Neural cell (in vitro differentiated cells): ENCODE measurements around the gene MVK. TPM values are rescaled to one million over a fixed set of nuclear protein-coding genes. Genes with fewer than 3 reads are reported as not detected.

Experiments
- H2AFZ ChIP-seq: fragments of 200-600, 300-800 bp; sonication (generic), shearing (Covaris generic); 2 replicates; pipeline ENCODE4 v1.6.0; 2014; ENCODE audit warnings: low read depth, mild to moderate bottlenecking, antibody characterized with exemption, low read length, moderate library complexity
- H3F3A ChIP-seq: fragments of 200-600 bp; shearing (Covaris generic); 2 replicates; pipeline ENCODE4 v1.6.1; 2016; ENCODE audit warnings: mild to moderate bottlenecking, moderate library complexity, mixed read lengths, antibody characterized with exemption, low read length; ENCODE audit not compliant: insufficient read depth, poor library complexity, severe bottlenecking
- H3K27ac ChIP-seq: fragments of 200-600, 300-800 bp; sonication (generic), shearing (Covaris generic); 2 replicates; pipeline ENCODE4 v1.5.1; 2014; ENCODE audit warnings: mild to moderate bottlenecking, low read length, moderate library complexity
- H3K27me3 ChIP-seq: fragments of 300-800, 200-600 bp; sonication (generic), shearing (Covaris generic); 2 replicates; pipeline ENCODE4 v1.6.0; 2014; ENCODE audit warnings: mild to moderate bottlenecking, low read depth, low read length, moderate library complexity; ENCODE audit not compliant: insufficient read depth
- H3K36me3 ChIP-seq: fragments of 300-800, 200-600 bp; sonication (generic), shearing (Covaris generic); 2 replicates; pipeline ENCODE4 v1.5.1; 2014; ENCODE audit warnings: mild to moderate bottlenecking, antibody characterized with exemption, low read length, moderate library complexity; ENCODE audit not compliant: insufficient read depth
- H3K4me2 ChIP-seq: fragments of 300-800, 200-600 bp; sonication (generic), shearing (Covaris generic); 2 replicates; pipeline ENCODE4 v1.6.0; 2014; ENCODE audit warnings: mild to moderate bottlenecking, low read length
- H3K4me3 ChIP-seq: fragments of 300-800, 200-600 bp; sonication (generic), shearing (Covaris generic); 2 replicates; pipeline ENCODE4 v1.5.1; 2014; ENCODE audit warnings: mild to moderate bottlenecking, low read length, moderate library complexity
- H3K79me2 ChIP-seq: fragments of 200-600 bp; shearing (Covaris generic); replicated peaks from 2 replicates; pipeline ENCODE4 v1.6.0; 2014; ENCODE audit warnings: mild to moderate bottlenecking, low read length, moderate library complexity; ENCODE audit not compliant: insufficient read depth
- H3K9ac ChIP-seq: fragments of 300-800, 200-600 bp; sonication (generic), shearing (Covaris generic); 2 replicates; pipeline ENCODE4 v1.6.1; 2016; ENCODE audit warnings: mild to moderate bottlenecking, low read length, mixed read lengths
- H3K9me2 ChIP-seq: fragments of 200-600 bp; shearing (Covaris generic); 2 replicates; pipeline ENCODE4 v1.6.1; 2016; ENCODE audit warnings: mild to moderate bottlenecking, low read length, mixed read lengths; ENCODE audit not compliant: insufficient read depth
- H3K9me3 ChIP-seq: fragments of 200-600, 300-800 bp; sonication (generic), shearing (Covaris generic); 2 replicates; pipeline ENCODE4 v1.6.1; 2016; ENCODE audit warnings: mild to moderate bottlenecking, mixed run types, low read length, moderate library complexity, mixed read lengths
- H4K20me1 ChIP-seq: fragments of 200-600 bp; shearing (Covaris generic); 2 replicates; pipeline ENCODE4 v1.6.1; 2016; ENCODE audit warnings: mild to moderate bottlenecking, mixed run types; ENCODE audit not compliant: insufficient read depth
- EP300 ChIP-seq: fragments of 450-650 bp; conservative IDR thresholded peaks from 2 replicates; pipeline ENCODE4 v1.6.1; 2014; ENCODE audit warnings: antibody characterized with exemption, mild to moderate bottlenecking, moderate library complexity; ENCODE audit not compliant: poor library complexity, severe bottlenecking
- EZH2 ChIP-seq: fragments of 200-600, 300-800 bp; shearing (Covaris generic), sonication (generic); IDR thresholded peaks from 2 replicates; pipeline ENCODE4 v1.6.1; 2014; ENCODE audit warnings: antibody characterized with exemption, low read length, borderline replicate concordance, mild to moderate bottlenecking; ENCODE audit not compliant: insufficient read depth, poor library complexity, severe bottlenecking
- MXI1 ChIP-seq: fragments of 450-650 bp; conservative IDR thresholded peaks from 2 replicates; pipeline ENCODE4 v1.6.1; 2014; ENCODE audit warnings: antibody characterized with exemption, mild to moderate bottlenecking; ENCODE audit not compliant: poor library complexity, severe bottlenecking
- POLR2AphosphoS5 ChIP-seq: IDR thresholded peaks from 2 replicates; pipeline ENCODE4 v1.6.1; 2012
- RAD21 ChIP-seq: fragments of 450-650 bp; conservative IDR thresholded peaks from 2 replicates; pipeline ENCODE4 v1.6.1; 2014; ENCODE audit warnings: antibody characterized with exemption, mild to moderate bottlenecking, moderate library complexity
- SMC3 ChIP-seq: fragments of 450-650 bp; conservative IDR thresholded peaks from 2 replicates; pipeline ENCODE4 v1.6.1; 2014; ENCODE audit warnings: antibody characterized with exemption, mild to moderate bottlenecking, moderate library complexity; ENCODE audit not compliant: poor library complexity
- TAF1 ChIP-seq: IDR thresholded peaks from 2 replicates; pipeline ENCODE4 v1.6.1; 2012; ENCODE audit warnings: low read depth
- polyA plus RNA-seq: library from polyadenylated mRNA; depleted of rRNA; stranded (reverse); fragments of >200 nt; gene quantifications from 2 replicates; pipeline ENCODE4 v1.2.3, GENCODE V29; 2014
- TF ChIP-seq, protein P1 (sequence below): fragments of 450-650 bp; IDR thresholded peaks from 2 replicates; pipeline ENCODE4 v1.5.1; 2014; ENCODE audit warnings: antibody characterized with exemption, mild to moderate bottlenecking, moderate library complexity; ENCODE audit not compliant: poor library complexity, severe bottlenecking
- TF ChIP-seq, protein P2 (sequence below): IDR thresholded peaks from 2 replicates; pipeline ENCODE4 v1.6.1; 2012; ENCODE audit warnings: borderline replicate concordance

MVK gene
- polyA plus RNA-seq, 1 donor from 2014 or later, result 45.7 TPM

DNA sequence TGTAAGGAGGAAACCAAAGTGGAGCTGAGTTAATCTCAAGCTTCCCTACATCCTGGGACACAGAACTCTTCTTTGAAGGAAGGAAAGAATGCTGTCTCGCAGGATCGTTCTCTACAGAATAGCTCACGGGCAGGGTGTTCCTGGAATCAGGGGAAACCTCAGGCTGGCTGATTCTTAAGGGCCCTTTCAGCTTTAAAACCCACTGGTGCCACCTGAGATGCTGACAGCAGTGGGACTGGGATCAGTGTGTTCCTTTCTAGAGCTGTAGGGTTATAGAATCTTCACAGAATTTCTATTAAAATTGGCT, 48.4 kb upstream of the MVK start:
- Histone ChIP-seq H3K27me3 (no peaks in the 10 kb centered on the region), H3K9ac (no peak overlapping the region), H3K79me2 (no peaks in the 10 kb centered on the region), H3K27ac (no peak overlapping the region), H3K4me3 (no peak overlapping the region), H4K20me1 (no peaks in the 10 kb centered on the region), H3K36me3 (no peaks in the 10 kb centered on the region), H3K4me2 (no peak overlapping the region), H3F3A (no peaks in the 10 kb centered on the region), H3K9me2 (no peaks in the 10 kb centered on the region), H3K9me3 (no peaks in the 10 kb centered on the region), H2AFZ (no peak overlapping the region)
- TF ChIP-seq EP300, result no peak
- TF ChIP-seq TAF1, result no peak

DNA sequence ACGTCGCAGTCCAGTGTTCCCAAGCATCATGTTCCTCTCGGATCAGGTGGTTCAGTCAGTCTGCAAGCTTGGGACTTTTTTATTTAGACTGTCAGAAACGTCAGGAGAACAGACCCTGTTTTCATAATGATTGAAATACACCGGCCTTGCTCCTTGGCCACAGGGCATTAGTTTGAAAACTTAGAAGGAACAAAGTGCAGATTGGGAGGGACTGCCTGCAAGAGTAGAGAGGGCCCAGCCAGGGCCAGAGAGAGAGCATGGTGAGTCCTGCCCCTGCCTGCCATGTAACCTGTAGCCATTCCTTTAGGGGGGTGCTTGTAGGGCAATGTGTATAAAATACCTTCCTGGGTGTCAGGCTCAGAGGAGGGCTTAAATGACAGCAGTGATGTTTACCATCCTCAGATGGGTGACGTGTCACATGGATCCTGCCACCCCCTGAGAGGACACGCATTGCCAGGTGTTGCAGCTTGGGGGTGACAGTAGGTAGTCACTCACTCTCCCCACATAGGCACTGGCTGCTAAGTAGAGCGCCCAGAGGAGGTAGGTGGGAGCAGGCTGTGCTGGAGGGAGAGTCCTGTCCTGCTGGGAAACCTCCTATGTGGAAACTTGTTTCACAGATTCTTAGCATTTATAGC, 46.0 kb upstream of the MVK start:
- Histone ChIP-seq H3K27me3 (no peaks in the 10 kb centered on the region), H3K9me3 (no peaks in the 10 kb centered on the region)

DNA sequence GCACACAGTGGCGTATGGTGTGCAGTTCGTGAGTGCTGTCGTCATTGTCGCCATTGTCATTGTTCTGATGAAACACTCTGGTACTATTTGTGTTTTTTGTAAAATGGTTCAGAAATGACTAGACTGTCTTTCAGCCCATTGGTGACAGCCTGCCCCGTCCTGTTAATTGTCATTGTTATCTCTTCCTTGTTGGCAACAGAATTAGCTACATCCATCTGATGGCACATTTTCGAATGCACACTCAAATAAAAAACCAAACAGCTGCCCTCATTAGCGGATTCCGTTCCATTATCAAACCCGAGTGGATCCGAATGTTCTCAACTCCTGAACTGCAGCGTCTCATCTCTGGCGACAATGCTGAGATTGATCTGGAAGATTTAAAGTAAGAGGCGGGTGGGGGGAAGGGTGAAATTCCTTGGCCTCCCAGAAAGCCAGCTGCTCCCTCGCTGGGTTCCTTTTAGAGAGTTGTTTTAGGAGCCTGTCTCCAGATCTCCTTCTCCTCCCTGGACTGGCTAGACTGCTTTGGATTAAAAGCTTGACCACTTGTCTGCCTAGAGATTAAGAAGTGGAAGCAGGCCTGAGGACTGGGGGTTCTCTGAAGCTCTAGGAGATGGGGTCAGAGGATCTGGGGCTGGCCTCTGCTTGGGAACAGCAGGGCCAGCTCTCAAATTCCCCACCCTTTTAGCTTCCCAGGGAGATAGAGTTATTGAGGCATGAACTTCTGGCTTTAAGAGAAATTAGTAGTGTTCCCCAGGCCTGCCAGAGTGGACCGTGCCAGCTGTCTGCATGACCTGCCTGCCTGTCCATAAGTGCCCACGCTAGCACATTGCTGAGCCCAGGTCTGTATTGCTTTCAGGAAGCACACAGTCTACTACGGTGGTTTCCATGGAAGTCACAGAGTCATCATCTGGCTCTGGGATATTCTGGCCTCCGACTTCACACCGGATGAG, 43.6 kb upstream of the MVK start:
- no peak overlapping the region for H3K4me3 ChIP-seq
- no peaks in the 10 kb centered on the region for H3K9me3 ChIP-seq
- H3K36me3 ChIP-seq, result no peaks in the 10 kb centered on the region
- no peaks in the 10 kb centered on the region for H4K20me1 ChIP-seq
- H2AFZ ChIP-seq, result no peak overlapping the region
- no peak overlapping the region for H3K4me2 ChIP-seq
- TF ChIP-seq SMC3 (no peak), EP300 (no peak), MXI1 (no peak), RAD21 (no peak), POLR2AphosphoS5 (no peak), TAF1 (no peak), EZH2 (no peak)
- TF ChIP-seq, protein P1, sequence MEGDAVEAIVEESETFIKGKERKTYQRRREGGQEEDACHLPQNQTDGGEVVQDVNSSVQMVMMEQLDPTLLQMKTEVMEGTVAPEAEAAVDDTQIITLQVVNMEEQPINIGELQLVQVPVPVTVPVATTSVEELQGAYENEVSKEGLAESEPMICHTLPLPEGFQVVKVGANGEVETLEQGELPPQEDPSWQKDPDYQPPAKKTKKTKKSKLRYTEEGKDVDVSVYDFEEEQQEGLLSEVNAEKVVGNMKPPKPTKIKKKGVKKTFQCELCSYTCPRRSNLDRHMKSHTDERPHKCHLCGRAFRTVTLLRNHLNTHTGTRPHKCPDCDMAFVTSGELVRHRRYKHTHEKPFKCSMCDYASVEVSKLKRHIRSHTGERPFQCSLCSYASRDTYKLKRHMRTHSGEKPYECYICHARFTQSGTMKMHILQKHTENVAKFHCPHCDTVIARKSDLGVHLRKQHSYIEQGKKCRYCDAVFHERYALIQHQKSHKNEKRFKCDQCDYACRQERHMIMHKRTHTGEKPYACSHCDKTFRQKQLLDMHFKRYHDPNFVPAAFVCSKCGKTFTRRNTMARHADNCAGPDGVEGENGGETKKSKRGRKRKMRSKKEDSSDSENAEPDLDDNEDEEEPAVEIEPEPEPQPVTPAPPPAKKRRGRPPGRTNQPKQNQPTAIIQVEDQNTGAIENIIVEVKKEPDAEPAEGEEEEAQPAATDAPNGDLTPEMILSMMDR, result no peak
- TF ChIP-seq, protein P2, sequence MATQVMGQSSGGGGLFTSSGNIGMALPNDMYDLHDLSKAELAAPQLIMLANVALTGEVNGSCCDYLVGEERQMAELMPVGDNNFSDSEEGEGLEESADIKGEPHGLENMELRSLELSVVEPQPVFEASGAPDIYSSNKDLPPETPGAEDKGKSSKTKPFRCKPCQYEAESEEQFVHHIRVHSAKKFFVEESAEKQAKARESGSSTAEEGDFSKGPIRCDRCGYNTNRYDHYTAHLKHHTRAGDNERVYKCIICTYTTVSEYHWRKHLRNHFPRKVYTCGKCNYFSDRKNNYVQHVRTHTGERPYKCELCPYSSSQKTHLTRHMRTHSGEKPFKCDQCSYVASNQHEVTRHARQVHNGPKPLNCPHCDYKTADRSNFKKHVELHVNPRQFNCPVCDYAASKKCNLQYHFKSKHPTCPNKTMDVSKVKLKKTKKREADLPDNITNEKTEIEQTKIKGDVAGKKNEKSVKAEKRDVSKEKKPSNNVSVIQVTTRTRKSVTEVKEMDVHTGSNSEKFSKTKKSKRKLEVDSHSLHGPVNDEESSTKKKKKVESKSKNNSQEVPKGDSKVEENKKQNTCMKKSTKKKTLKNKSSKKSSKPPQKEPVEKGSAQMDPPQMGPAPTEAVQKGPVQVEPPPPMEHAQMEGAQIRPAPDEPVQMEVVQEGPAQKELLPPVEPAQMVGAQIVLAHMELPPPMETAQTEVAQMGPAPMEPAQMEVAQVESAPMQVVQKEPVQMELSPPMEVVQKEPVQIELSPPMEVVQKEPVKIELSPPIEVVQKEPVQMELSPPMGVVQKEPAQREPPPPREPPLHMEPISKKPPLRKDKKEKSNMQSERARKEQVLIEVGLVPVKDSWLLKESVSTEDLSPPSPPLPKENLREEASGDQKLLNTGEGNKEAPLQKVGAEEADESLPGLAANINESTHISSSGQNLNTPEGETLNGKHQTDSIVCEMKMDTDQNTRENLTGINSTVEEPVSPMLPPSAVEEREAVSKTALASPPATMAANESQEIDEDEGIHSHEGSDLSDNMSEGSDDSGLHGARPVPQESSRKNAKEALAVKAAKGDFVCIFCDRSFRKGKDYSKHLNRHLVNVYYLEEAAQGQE, result no peak
- no peaks in the 10 kb centered on the region for H3F3A ChIP-seq
- no peaks in the 10 kb centered on the region for H3K79me2 ChIP-seq
- H3K27me3 ChIP-seq, result no peaks in the 10 kb centered on the region
- no peak overlapping the region for H3K27ac ChIP-seq
- no peak overlapping the region for H3K9ac ChIP-seq
- no peaks in the 10 kb centered on the region for H3K9me2 ChIP-seq

More for the DNA sequence above, 46.0 kb upstream of the MVK start:
- no peaks in the 10 kb centered on the region for H3K9me2 ChIP-seq
- no peaks in the 10 kb centered on the region for H3K36me3 ChIP-seq
- no peak overlapping the region for H3K4me3 ChIP-seq
- H3K27ac ChIP-seq, result no peak overlapping the region
- no peak overlapping the region for H3K4me2 ChIP-seq
- H4K20me1 ChIP-seq, result no peaks in the 10 kb centered on the region
- no peak overlapping the region for H3K9ac ChIP-seq
- no peaks in the 10 kb centered on the region for H3F3A ChIP-seq
- TF ChIP-seq POLR2AphosphoS5, result no peak
- no peaks in the 10 kb centered on the region for H3K79me2 ChIP-seq
- no peak overlapping the region for H2AFZ ChIP-seq
